Liver (tissue), 9 donors: Measurements from ENCODE around the gene PMM1. TPM values are rescaled to one million over a fixed set of nuclear protein-coding genes. Genes with fewer than 3 reads are reported as not detected.

Experiments
- DNase-seq: peaks from one replicate; pipeline ENCODE4 v3.0.0-alpha.2; 2017; ENCODE audit warnings: low spot score
- H3K27ac ChIP-seq, 2 donors: one replicate each; pipeline ENCODE4 v1.7.0; 2013; ENCODE audit warnings: inconsistent platforms in 2 of 2, low read length in 2 of 2, control low read depth in 1 of 2, low read depth in 1 of 2, mild to moderate bottlenecking in 1 of 2
- H3K27me3 ChIP-seq, 4 donors: one replicate each; pipeline versions ENCODE4 v1.6.1 to v1.7.0; 2013; ENCODE audit warnings: low read length in 3 of 4, inconsistent platforms in 1 of 4, mild to moderate bottlenecking in 1 of 4, moderate library complexity in 1 of 4; ENCODE audit not compliant: control insufficient read depth in 4 of 4, insufficient read depth in 4 of 4
- H3K36me3 ChIP-seq, 4 donors: one replicate each; pipeline versions ENCODE4 v1.6.1 to v1.7.0; 2013; ENCODE audit warnings: low read length in 3 of 4, mild to moderate bottlenecking in 3 of 4, low read depth in 1 of 4, moderate library complexity in 1 of 4; ENCODE audit not compliant: control insufficient read depth in 4 of 4, insufficient read depth in 3 of 4
- H3K4me1 ChIP-seq, 4 donors: one replicate each; pipeline versions ENCODE4 v1.6.1 to v1.7.0; 2013; ENCODE audit warnings: low read length in 3 of 4, mild to moderate bottlenecking in 3 of 4, moderate library complexity in 1 of 4; ENCODE audit not compliant: control insufficient read depth in 4 of 4, insufficient read depth in 4 of 4
- H3K4me3 ChIP-seq, 3 donors: one replicate each; pipeline versions ENCODE4 v1.6.1 to v1.7.0; 2013; ENCODE audit warnings: low read length in 3 of 3, control low read depth in 1 of 3, low read depth in 1 of 3, mild to moderate bottlenecking in 1 of 3
- H3K9ac ChIP-seq, 2 donors: one replicate each; pipeline ENCODE4 v1.7.0; 2013; ENCODE audit warnings: low read length in 2 of 2, mild to moderate bottlenecking in 2 of 2, moderate library complexity in 2 of 2, control low read depth in 1 of 2, low read depth in 1 of 2
- H3K9me3 ChIP-seq, 4 donors: one replicate each; pipeline versions ENCODE4 v1.6.1 to v1.7.0; 2013; ENCODE audit warnings: low read length in 3 of 4; ENCODE audit not compliant: control insufficient read depth in 4 of 4
- ATF3 ChIP-seq: IDR thresholded peaks from 2 replicates; pipeline ENCODE4 v1.6.1; 2016; ENCODE audit warnings: antibody characterized with exemption
- EGR1 ChIP-seq, 2 donors: IDR thresholded peaks; 2 replicates each; pipeline ENCODE4 v1.6.1; 2016 to 2018; ENCODE audit warnings: antibody characterized with exemption in 2 of 2, low read depth in 2 of 2
- FOXA1 ChIP-seq: IDR thresholded peaks from 2 replicates; pipeline ENCODE4 v1.6.1; 2016; ENCODE audit warnings: antibody characterized with exemption
- FOXA2 ChIP-seq: IDR thresholded peaks from 2 replicates; pipeline ENCODE4 v1.6.1; 2016; ENCODE audit warnings: antibody characterized with exemption
- HNF4A ChIP-seq, 2 donors: conservative IDR thresholded peaks; 2 replicates each; pipeline ENCODE4 v1.6.1; 2016; ENCODE audit warnings: antibody characterized with exemption in 2 of 2, mild to moderate bottlenecking in 2 of 2
- HNF4G ChIP-seq: IDR thresholded peaks from 2 replicates; pipeline ENCODE4 v1.6.1; 2016; ENCODE audit warnings: antibody characterized with exemption
- JUND ChIP-seq, 2 donors: IDR thresholded peaks; 2 replicates each; pipeline ENCODE4 v1.6.1; 2016; ENCODE audit warnings: antibody characterized with exemption in 2 of 2
- MAX ChIP-seq: IDR thresholded peaks from 2 replicates; pipeline ENCODE4 v1.6.1; 2016; ENCODE audit warnings: antibody characterized with exemption
- NR2F2 ChIP-seq: IDR thresholded peaks from 2 replicates; pipeline ENCODE4 v1.6.1; 2016; ENCODE audit warnings: antibody characterized with exemption
- RAD21 ChIP-seq, 2 donors: IDR thresholded peaks; 2 replicates each; pipeline ENCODE4 v1.6.1; 2016; ENCODE audit warnings: antibody characterized with exemption in 2 of 2, mild to moderate bottlenecking in 2 of 2
- RXRA ChIP-seq, 2 donors: IDR thresholded peaks; 2 replicates each; pipeline ENCODE4 v1.6.1; 2017 to 2018; ENCODE audit warnings: antibody characterized with exemption in 2 of 2, mild to moderate bottlenecking in 1 of 2
- TAF1 ChIP-seq: conservative IDR thresholded peaks from 2 replicates; pipeline ENCODE4 v1.6.1; 2016; ENCODE audit warnings: antibody characterized with exemption, mild to moderate bottlenecking
- YY1 ChIP-seq: IDR thresholded peaks from 2 replicates; pipeline ENCODE4 v1.6.1; 2016; ENCODE audit warnings: antibody characterized with exemption, mild to moderate bottlenecking
- ZBTB33 ChIP-seq: IDR thresholded peaks from 2 replicates; pipeline ENCODE4 v1.6.1; 2016; ENCODE audit warnings: antibody characterized with exemption
- WGBS: extraction: QIAGEN DNeasy Blood & Tissue Kit; methylation state at CpG from one replicate; pipeline ENCODE4 v1.1.7; 2013; 5-methylcytosine and 5-hydroxymethylcytosine counted together
- polyA plus RNA-seq, 2 donors: library from polyadenylated mRNA; stranded (reverse) in 1 of 2; unstranded in 1 of 2; fragments of 200-250 nt in 1 of 2; fragments of >200 nt in 1 of 2; fragmentation: Nextera tagmentation in 1 of 2; extraction: Ambion mirVana in 1 of 2; gene quantifications; one replicate each; pipeline versions ENCODE4 v1.2.1 to v1.2.3, GENCODE V29; 2013 to 2015
- total RNA-seq, 2 donors: library from RNA; depleted of rRNA; stranded (reverse); fragments of >200 nt; gene quantifications; one replicate each; pipeline ENCODE4 v1.2.3, GENCODE V29; 2014
- TF ChIP-seq, protein P1 (sequence below): IDR thresholded peaks from 2 replicates; pipeline ENCODE4 v1.6.1; 2016; ENCODE audit warnings: antibody characterized with exemption, mild to moderate bottlenecking
- donor health status: healthy.
- donor health status: healthy.
- donor health status: healthy.
- donor health status: healthy.
- donor health status: healthy.

PMM1 gene
- total and polyA plus RNA-seq, 4 donors = 24.9 to 50.2 (median 32.6) TPM

- H3K4me3 ChIP-seq = no peak overlapping the region
- no peak overlapping the region for H3K27ac ChIP-seq
- DNase-seq = no peak
- H3K36me3 ChIP-seq = peaks cover 24 to 31% (median 30%) of the 10 kb centered on the region in 4 donors
- TF ChIP-seq RXRA (IDR thresholded peaks at IDR 0.05) (no peak), ZBTB33 (no peak), TAF1 (no peak), YY1 (no peak)
- no peak overlapping the region for H3K9ac ChIP-seq
- H3K27me3 ChIP-seq = no peaks in the 10 kb centered on the region
- peaks cover 0 to 10% (median 8%) of the 10 kb centered on the region in 4 donors for H3K4me1 ChIP-seq
- 71% methylated on average over 7 of the region's 7 CpGs for WGBS
- no peaks in the 10 kb centered on the region for H3K9me3 ChIP-seq
These were observed 35.9 kb upstream of the PMM1 start for GRCh38 chr22:41625577-41625976.

- H3K9me3 ChIP-seq = no peaks in the 10 kb centered on the region
- H3K4me1 ChIP-seq = peaks cover 2 to 29% (median 15%) of the 10 kb centered on the region in 4 donors
- WGBS = 4% methylated on average over 8 of the region's 8 CpGs
- H3K27ac ChIP-seq = peak overlapping the region; percentile 96 to 100
- TF ChIP-seq ATF3 = no peak
- no peak for TF ChIP-seq EGR1 (IDR thresholded peaks at IDR 0.05; ENCODE audit: low read depth in 2 of 2)
- TF ChIP-seq JUND (IDR thresholded peaks at IDR 0.05) = no peak
- no peak for TF ChIP-seq HNF4G
- no peak for TF ChIP-seq YY1
- TF ChIP-seq, protein P1, sequence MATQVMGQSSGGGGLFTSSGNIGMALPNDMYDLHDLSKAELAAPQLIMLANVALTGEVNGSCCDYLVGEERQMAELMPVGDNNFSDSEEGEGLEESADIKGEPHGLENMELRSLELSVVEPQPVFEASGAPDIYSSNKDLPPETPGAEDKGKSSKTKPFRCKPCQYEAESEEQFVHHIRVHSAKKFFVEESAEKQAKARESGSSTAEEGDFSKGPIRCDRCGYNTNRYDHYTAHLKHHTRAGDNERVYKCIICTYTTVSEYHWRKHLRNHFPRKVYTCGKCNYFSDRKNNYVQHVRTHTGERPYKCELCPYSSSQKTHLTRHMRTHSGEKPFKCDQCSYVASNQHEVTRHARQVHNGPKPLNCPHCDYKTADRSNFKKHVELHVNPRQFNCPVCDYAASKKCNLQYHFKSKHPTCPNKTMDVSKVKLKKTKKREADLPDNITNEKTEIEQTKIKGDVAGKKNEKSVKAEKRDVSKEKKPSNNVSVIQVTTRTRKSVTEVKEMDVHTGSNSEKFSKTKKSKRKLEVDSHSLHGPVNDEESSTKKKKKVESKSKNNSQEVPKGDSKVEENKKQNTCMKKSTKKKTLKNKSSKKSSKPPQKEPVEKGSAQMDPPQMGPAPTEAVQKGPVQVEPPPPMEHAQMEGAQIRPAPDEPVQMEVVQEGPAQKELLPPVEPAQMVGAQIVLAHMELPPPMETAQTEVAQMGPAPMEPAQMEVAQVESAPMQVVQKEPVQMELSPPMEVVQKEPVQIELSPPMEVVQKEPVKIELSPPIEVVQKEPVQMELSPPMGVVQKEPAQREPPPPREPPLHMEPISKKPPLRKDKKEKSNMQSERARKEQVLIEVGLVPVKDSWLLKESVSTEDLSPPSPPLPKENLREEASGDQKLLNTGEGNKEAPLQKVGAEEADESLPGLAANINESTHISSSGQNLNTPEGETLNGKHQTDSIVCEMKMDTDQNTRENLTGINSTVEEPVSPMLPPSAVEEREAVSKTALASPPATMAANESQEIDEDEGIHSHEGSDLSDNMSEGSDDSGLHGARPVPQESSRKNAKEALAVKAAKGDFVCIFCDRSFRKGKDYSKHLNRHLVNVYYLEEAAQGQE = no peak
- TF ChIP-seq RAD21 (IDR thresholded peaks at IDR 0.05) = no peak
- no peak for DNase-seq
- no peaks in the 10 kb centered on the region for H3K27me3 ChIP-seq
- H3K36me3 ChIP-seq = peaks cover 0 to 16% (median 5%) of the 10 kb centered on the region in 4 donors
- H3K4me3 ChIP-seq = peak overlapping the region; percentile 72 to 97 (median 79)
- peak overlapping the region; percentile 78 to 79 for H3K9ac ChIP-seq
These were observed 32.2 kb upstream of the PMM1 start for GRCh38 chr22:41621911-41622179.

DNA sequence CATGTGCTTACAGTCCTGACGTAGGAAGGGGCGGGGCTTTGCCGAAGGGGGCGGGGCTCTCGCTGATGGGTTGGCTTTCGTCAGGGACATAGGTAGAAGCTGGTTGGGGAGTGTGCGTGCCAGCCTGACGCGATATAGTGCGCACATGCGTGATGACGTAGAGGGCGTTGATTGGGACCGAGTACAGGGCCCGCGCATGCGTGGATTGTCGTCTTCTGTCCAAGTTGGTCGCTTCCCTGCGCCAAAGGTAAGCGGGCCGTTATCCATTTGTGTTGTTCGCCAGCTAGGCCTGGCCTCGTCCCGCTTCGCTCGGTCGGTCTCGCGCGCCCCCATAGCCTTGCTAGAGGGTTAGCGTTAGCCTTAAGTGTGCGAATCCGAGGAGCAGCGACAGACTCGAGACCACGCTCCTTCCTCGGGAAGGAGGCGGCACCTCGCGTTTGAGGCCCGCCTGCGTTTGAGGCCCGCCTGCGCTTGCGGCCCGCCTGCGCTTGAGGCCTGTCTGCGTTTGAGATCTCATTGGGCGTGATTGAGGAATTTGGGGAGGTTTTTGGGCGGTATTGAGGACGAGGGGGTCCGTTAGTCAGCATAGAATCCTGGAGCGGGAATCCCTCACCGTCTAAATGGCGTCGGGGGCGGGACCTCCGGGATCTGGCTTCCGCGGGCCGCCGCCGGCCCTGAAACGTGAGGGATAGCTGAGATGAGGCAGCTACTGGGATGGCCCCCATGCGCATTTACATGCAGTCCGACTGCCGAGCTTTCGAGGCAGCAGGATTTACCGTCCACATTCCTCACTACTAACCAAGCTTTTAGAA, 31.7 kb upstream of the PMM1 start, which contains the start of gene XRCC6:
TSS of gene XRCC6 (plus strand) at position 197 of the 812 bp plus-strand sequence. CDS start 710 bp downstream, outside the sequence.
- H3K4me3 ChIP-seq = peak within 1 kb of the TSS; percentile 76 to 97 (median 96)
- peak within 1 kb of the TSS; percentile 96 to 100 for H3K27ac ChIP-seq
- H3K36me3 ChIP-seq = peaks cover 0 to 15% (median 5%) of the 10 kb centered on the region in 4 donors
- H3K9me3 ChIP-seq = no peaks in the 10 kb centered on the region
- peak; percentile 100 for DNase-seq
- no peaks in the 10 kb centered on the region for H3K27me3 ChIP-seq
- H3K4me1 ChIP-seq = peaks cover 2 to 34% (median 15%) of the 10 kb centered on the region in 4 donors
- under 1% methylated on average over 70 of the region's 70 CpGs for WGBS
- H3K9ac ChIP-seq = peak within 1 kb of the TSS; percentile 94 to 95
- TF ChIP-seq FOXA2 (no peak), FOXA1 (no peak), NR2F2 (no peak), HNF4A (conservative IDR thresholded peaks at IDR 0.05) (peak in 1 of 2 donors; percentile 29), RXRA (IDR thresholded peaks at IDR 0.05) (peak in 1 of 2 donors; percentile 3), TAF1 (no peak), MAX (peak; percentile 56), JUND (IDR thresholded peaks at IDR 0.05) (no peak)
- TF ChIP-seq, protein P1 = no peak
